ENCODE data around the gene MBD5. TPM values are rescaled to one million over a fixed set of nuclear protein-coding genes. Genes with fewer than 3 reads are reported as not detected.

The MBD5 gene
- total RNA-seq, 1 donor from 2014 or later = 38.8 TPM

- TF ChIP-seq CTCF (IDR thresholded peaks at IDR 0.05) (no peak), EZH2 (IDR thresholded peaks at IDR 0.05) (no peak), EZH2phosphoT487 (IDR thresholded peaks at IDR 0.05) (no peak)
- Mint-ChIP-seq H3K27me3 (ENCODE audit: insufficient read depth, low read depth) (peaks cover 2% of the 10 kb centered on the region), H3K4me1 (peaks cover 18% of the 10 kb centered on the region), H3K9me3 (no peaks in the 10 kb centered on the region), H3K27ac (no peak overlapping the region), H3K36me3 (no peaks in the 10 kb centered on the region), H3K4me3 (no peak overlapping the region)
- Histone ChIP-seq H3K4me1 (peaks cover 4% of the 10 kb centered on the region), H4K20me1 (ENCODE audit: low read depth) (no peaks in the 10 kb centered on the region), H2AFZ (replicated peaks) (no peak overlapping the region), H3K9ac (no peak overlapping the region), H3K4me2 (no peak overlapping the region), H3K36me3 (no peaks in the 10 kb centered on the region), H3K27ac (no peak overlapping the region), H3K79me2 (ENCODE audit: low read depth) (no peaks in the 10 kb centered on the region), H3K4me3 (no peak overlapping the region), H3F3A (ENCODE audit: low read depth) (no peaks in the 10 kb centered on the region), H3K27me3 (no peaks in the 10 kb centered on the region), H3K9me3 (ENCODE audit: low read depth) (no peaks in the 10 kb centered on the region)
- DNase-seq (ENCODE audit: low spot score) = no peak
Measured at GRCh38 chr2:148530350-148530749, 509.5 kb downstream of the MBD5 start.

- Histone ChIP-seq H3K79me2 (ENCODE audit: low read depth) (no peaks in the 10 kb centered on the region), H3K36me3 (no peaks in the 10 kb centered on the region), H3K4me1 (peaks cover 4% of the 10 kb centered on the region), H4K20me1 (ENCODE audit: low read depth) (no peaks in the 10 kb centered on the region), H3K9me3 (ENCODE audit: low read depth) (no peaks in the 10 kb centered on the region), H2AFZ (replicated peaks) (no peak overlapping the region), H3K9ac (no peak overlapping the region), H3K27ac (no peak overlapping the region), H3F3A (ENCODE audit: low read depth) (no peaks in the 10 kb centered on the region), H3K4me3 (no peak overlapping the region), H3K4me2 (no peak overlapping the region), H3K27me3 (no peaks in the 10 kb centered on the region)
- TF ChIP-seq EZH2 (IDR thresholded peaks at IDR 0.05) (no peak), CTCF (IDR thresholded peaks at IDR 0.05) (no peak), EZH2phosphoT487 (IDR thresholded peaks at IDR 0.05) (no peak)
- H3K27me3 Mint-ChIP-seq (ENCODE audit: insufficient read depth, low read depth) = peaks cover 2% of the 10 kb centered on the region
- H3K4me3 Mint-ChIP-seq = no peak overlapping the region
- peaks cover 18% of the 10 kb centered on the region for H3K4me1 Mint-ChIP-seq
- no peak for DNase-seq (ENCODE audit: low spot score)
- peaks cover 2% of the 10 kb centered on the region for H3K9me3 Mint-ChIP-seq
- H3K27ac Mint-ChIP-seq = no peak overlapping the region
- no peaks in the 10 kb centered on the region for H3K36me3 Mint-ChIP-seq
Measured at GRCh38 chr2:148531235-148531634, 510.3 kb downstream of the MBD5 start.

GRCh38 chr2:148531669-148532428 lies 511.0 kb downstream of the MBD5 start:
- no peak overlapping the region for H3K27ac Mint-ChIP-seq
- TF ChIP-seq CTCF (IDR thresholded peaks at IDR 0.05) = no peak
- no peak for TF ChIP-seq EZH2phosphoT487 (IDR thresholded peaks at IDR 0.05)
- no peak for TF ChIP-seq EZH2 (IDR thresholded peaks at IDR 0.05)
- no peak overlapping the region for H3K4me3 Mint-ChIP-seq
- Histone ChIP-seq H3K9ac (no peak overlapping the region), H4K20me1 (ENCODE audit: low read depth) (no peaks in the 10 kb centered on the region), H3K79me2 (ENCODE audit: low read depth) (no peaks in the 10 kb centered on the region), H3K36me3 (no peaks in the 10 kb centered on the region), H3F3A (ENCODE audit: low read depth) (no peaks in the 10 kb centered on the region), H3K4me2 (no peak overlapping the region), H3K4me3 (no peak overlapping the region), H3K9me3 (ENCODE audit: low read depth) (no peaks in the 10 kb centered on the region), H3K27me3 (no peaks in the 10 kb centered on the region), H3K27ac (no peak overlapping the region), H3K4me1 (peaks cover 4% of the 10 kb centered on the region), H2AFZ (replicated peaks) (no peak overlapping the region)
- H3K4me1 Mint-ChIP-seq = peaks cover 18% of the 10 kb centered on the region
- no peak for DNase-seq (ENCODE audit: low spot score)
- peaks cover 2% of the 10 kb centered on the region for H3K27me3 Mint-ChIP-seq (ENCODE audit: insufficient read depth, low read depth)
- peaks cover 2% of the 10 kb centered on the region for H3K9me3 Mint-ChIP-seq
- no peaks in the 10 kb centered on the region for H3K36me3 Mint-ChIP-seq

Measured in neural progenitor cell (in vitro differentiated cells).